ENCODE results near the gene CREB5. TPM values are rescaled to one million over a fixed set of nuclear protein-coding genes. Genes with fewer than 3 reads are reported as not detected.
A peak's percentile ranks its signal among the peaks of the same experiment; 100 is the strongest.

CREB5 gene
- total and polyA plus RNA-seq, 9 donors = 0.71 to 15.0 (median 2.7) TPM

- H3K36me3 ChIP-seq = no peaks in the 10 kb centered on the region
- TF ChIP-seq POLR2A (IDR thresholded peaks at IDR 0.05) = no peak
- no peak for TF ChIP-seq CTCF (IDR thresholded peaks at IDR 0.05)
- TF ChIP-seq EP300 (IDR thresholded peaks at IDR 0.05) = no peak
- intact Hi-C loops (cut with DNase I) = no loop called here
- peaks cover 5% of the 10 kb centered on the region for H3K4me1 ChIP-seq (ENCODE audit: insufficient read depth)
- no peak overlapping the region for H3K4me3 ChIP-seq
- H3K27me3 ChIP-seq = no peaks in the 10 kb centered on the region
- DNase-seq = peak in 3 of 5 donors; percentile 18 to 40 (median 39)
- no peak overlapping the region for H3K27ac ChIP-seq
- no peaks in the 10 kb centered on the region for H3K9me3 ChIP-seq
- 17 to 28% (median 26%) methylated on average over 11 of the region's 11 CpGs for WGBS, 3 donors
These were observed 320.0 kb downstream of the CREB5 start for GRCh38 chr7:28732071-28732869.

- WGBS, 3 donors = 56 to 61% (median 58%) methylated on average over 2 of the region's 2 CpGs
- no peak for TF ChIP-seq POLR2A (IDR thresholded peaks at IDR 0.05)
- no peak for TF ChIP-seq CTCF (IDR thresholded peaks at IDR 0.05)
- no peak for TF ChIP-seq EP300 (IDR thresholded peaks at IDR 0.05)
- no peak overlapping the region for H3K4me3 ChIP-seq
- no peaks in the 10 kb centered on the region for H3K9me3 ChIP-seq
- intact Hi-C loops (cut with DNase I) = no loop called here
- H3K27me3 ChIP-seq = no peaks in the 10 kb centered on the region
- no peak for DNase-seq
- no peaks in the 10 kb centered on the region for H3K36me3 ChIP-seq
- peaks cover 5% of the 10 kb centered on the region for H3K4me1 ChIP-seq (ENCODE audit: insufficient read depth)
- no peak overlapping the region for H3K27ac ChIP-seq
These were observed 320.7 kb downstream of the CREB5 start for GRCh38 chr7:28733035-28733434.

- H3K4me1 ChIP-seq (ENCODE audit: insufficient read depth) = no peaks in the 10 kb centered on the region
These were observed 326.1 kb downstream of the CREB5 start for GRCh38 chr7:28738412-28738811.

GRCh38 chr7:28739128-28739527 is 326.8 kb downstream of the CREB5 start:
- Histone ChIP-seq H3K9me3 (no peaks in the 10 kb centered on the region), H3K4me1 (ENCODE audit: insufficient read depth) (no peaks in the 10 kb centered on the region), H3K4me3 (no peak overlapping the region), H3K36me3 (no peaks in the 10 kb centered on the region), H3K27me3 (no peaks in the 10 kb centered on the region), H3K27ac (no peak overlapping the region)
- DNase-seq = no peak
- intact Hi-C loops (cut with DNase I) = no loop called here
- 74 to 78% (median 76%) methylated on average over 3 of the region's 3 CpGs for WGBS, 3 donors
- no peak for TF ChIP-seq EP300 (IDR thresholded peaks at IDR 0.05)
- TF ChIP-seq POLR2A (IDR thresholded peaks at IDR 0.05) = no peak
- no peak for TF ChIP-seq CTCF (IDR thresholded peaks at IDR 0.05)

More at GRCh38 chr7:28738412-28738811, 326.1 kb downstream of the CREB5 start:
- intact Hi-C loops (cut with DNase I) = no loop called here
- TF ChIP-seq POLR2A (IDR thresholded peaks at IDR 0.05) = no peak
- no peak for TF ChIP-seq EP300 (IDR thresholded peaks at IDR 0.05)
- no peak for TF ChIP-seq CTCF (IDR thresholded peaks at IDR 0.05)
- WGBS, 3 donors = 55 to 63% (median 58%) methylated on average over 5 of the region's 5 CpGs
- Histone ChIP-seq H3K9me3 (no peaks in the 10 kb centered on the region), H3K27ac (no peak overlapping the region), H3K27me3 (no peaks in the 10 kb centered on the region), H3K4me3 (no peak overlapping the region), H3K36me3 (no peaks in the 10 kb centered on the region)
- no peak for DNase-seq

Measured in ovary (tissue), 9 donors.